ENCODE results near the gene TMEM121B.

The TMEM121B gene

DNA sequence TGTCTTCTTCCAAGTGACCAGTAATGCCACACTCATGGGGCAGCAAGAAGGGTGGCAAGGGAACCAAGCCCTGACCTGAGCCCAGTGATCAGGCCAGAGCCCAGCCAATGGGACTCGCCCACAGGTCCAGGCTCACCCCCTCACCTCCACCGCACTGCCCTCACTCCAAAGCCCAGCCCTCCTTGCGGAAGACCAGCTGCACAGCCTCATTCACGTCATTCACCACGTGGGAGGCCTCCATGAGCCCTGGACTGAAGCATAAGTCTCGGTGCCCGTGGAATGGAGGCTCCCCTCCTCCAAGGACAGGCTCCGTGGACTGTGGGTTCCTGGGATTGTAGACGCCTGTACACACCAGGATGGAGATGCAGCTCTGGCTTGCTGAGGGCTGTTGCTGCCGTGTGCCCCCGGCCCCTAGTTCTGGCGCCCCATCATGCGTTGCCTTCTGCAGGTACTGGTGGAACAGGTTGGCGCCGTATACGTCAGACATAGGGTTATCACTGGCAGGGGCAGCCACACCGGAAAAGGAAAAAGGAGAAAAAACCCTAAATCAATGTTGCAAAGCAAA is 16.8 kb upstream of the TMEM121B start:
- DNase-seq (ENCODE audit: low read depth) = no peak

DNA sequence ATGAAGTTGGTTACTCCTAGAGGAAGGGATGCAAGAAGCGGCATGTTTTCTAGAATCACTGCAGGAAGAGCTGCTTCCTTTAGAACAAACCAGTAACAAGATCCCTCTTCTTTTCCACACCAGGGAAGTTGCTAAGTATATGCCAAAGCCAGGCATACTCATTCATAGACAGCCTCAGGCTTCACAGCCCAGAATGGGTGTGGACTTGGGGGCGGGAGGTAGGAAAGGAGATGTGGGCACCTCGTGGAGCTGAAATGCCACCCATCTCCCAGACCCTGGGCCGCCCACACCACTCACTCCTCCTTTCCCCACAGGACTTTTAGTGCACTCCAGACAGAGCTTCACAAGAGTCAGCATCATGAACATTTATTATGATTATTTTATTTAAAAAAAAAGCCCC is 16.0 kb upstream of the TMEM121B start:
- no peak for DNase-seq (ENCODE audit: low read depth)

DNA sequence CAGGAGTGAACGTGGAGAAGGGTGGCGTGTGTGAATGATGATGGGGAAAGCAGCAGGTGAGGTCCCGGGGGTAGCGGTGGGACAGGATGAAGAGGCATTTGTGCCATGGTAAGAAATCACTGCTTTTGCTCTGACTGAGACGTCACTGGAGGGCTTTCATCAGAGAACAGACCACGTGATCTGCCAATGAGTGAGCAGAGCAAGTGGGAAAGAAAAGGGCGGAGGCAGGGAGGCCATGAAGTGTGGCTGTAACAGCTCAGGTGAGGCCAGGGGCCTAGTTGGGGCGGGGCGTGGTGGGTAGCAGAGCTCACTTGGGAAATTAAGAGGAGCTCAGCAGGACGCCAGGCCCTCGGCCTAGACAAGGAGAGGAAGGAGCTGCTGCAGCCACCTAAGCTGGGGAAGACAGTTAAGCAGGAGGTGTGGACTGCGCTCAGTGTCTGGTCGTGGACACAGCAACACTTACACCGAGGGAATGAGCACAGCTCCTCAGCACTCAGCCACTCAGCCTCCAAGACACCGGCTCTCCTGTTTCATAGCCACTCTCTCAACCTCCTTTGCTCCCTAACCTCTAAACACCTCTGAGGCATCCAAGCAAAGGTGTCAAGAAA is 14.1 kb upstream of the TMEM121B start:
- no peak for DNase-seq (ENCODE audit: low read depth)

DNA sequence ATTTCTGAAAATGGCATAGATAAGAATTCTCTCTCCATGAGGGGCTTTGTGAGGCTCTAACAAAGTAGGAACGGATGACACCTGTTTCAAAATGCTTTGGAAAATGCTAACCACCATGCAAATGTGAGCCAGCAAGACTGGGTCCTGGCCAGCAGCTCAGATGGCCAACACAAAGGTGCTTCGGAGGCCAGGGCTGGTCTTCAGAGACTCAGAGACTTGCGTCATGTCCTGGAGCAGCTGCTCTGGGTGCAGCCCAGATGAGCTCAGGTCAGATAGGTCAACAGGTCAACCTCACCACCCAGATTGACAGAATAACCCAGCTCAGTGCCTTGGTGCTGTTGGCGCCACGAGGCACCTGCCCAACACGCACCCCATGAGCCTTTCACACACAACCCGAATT is 12.0 kb upstream of the TMEM121B start:
- no peak for DNase-seq (ENCODE audit: low read depth)

DNA sequence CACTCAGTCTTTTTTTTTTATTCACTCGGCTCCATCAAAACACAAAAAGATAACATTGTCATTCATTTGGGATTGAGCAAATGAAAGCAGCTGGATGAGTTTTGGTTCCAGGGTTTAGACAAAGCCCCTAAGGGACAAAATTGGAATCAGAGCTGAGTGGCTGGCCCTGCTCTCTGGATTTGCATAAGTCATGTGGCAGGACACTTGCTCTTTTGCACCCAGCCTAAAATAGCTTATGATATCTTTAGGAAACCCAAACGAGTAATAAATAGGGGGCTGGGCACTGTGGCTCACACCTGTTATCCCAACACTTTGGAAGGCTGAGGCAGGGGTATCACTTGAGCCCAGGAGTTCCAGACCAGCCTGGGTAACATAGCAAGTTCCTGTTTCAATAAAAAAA is 11.0 kb upstream of the TMEM121B start:
- DNase-seq (ENCODE audit: low read depth) = no peak

DNA sequence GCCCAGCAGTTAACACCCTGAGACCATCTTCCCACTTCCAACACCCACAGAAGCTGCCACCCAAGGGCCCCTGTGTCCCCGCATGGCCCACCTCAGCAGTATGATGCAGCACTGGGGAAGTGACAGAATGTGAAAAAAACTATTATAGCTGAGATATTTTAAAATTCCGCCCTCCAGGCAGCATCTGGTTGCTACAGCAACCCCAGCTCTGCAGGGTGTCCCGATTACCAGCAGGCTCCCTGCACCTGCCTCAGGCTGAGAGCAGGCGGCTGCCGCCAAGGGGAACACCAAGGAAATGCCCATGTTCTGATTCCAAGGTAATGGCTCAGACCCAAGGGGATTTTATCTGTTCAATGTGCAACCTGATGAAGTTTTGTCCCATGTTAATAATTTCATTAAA is 10.5 kb upstream of the TMEM121B start:
- no peak for DNase-seq (ENCODE audit: low read depth)

DNA sequence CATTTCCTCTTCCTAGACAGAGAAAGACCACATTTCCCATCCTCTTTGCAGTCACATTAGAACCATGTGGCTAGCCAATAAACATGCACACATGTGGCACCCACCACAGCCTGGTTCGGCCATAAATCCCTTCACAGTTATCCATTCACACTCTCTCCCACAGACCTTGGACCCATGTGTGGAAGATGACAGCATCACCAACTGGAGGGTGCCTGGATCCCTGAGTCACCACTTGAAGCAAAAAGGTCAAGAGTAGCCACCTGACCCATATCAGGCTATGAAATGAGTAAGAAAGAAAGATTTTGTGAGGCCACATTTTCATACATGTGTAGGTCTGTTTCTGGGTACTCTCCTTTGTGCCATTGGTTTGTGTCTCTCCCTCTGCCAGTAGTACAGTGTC is 9.0 kb upstream of the TMEM121B start:
- no peak for DNase-seq (ENCODE audit: low read depth)

DNA sequence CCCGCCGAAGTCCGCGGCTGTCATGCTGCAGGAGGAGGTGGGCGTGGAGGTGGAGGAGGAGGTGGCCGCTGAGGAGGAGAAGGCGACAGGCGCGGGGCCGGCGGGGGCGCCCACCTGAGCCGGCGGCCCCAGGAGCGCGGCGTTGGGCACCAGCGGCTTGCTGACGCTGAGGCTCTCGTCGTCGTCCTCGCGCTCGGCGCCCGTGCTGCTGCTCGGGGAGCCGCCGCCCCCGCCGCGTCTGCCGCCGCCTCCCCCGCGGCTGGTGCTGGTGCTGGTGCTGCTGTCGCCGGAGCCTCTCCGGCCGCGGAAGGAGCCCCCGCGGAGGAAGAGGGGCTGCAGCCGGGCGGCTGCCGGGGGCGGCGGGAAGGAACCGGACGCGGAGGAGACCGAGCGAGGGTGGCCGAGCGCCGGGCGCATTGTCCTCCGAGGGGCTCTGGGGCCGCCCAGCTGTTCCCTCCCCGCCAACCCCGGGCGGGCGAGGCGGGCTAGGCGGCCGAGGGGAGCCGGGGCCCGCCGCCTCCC is 388 bp downstream of the TMEM121B start:
- no peak for DNase-seq (ENCODE audit: low read depth)

DNA sequence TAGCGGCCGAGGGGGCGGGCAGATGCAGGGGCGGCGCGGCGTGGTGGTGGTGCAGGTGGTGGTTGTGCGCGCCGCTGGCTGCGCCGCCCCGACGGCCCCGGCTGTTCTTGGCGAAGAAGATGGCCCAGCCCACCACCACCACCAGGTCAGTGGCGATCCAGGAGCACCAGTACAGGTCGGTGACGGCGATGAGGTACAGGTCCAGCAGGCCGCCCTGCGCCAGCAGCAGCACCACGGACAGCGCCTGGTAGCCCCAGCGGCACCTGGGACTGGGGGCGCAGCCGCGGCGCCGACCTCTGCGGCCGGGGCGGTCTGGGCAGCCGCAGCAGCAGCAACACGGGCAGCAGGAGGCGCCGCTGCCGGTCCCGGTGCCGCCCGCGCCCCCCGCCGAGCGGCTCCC is 879 bp downstream of the TMEM121B start:
- no peak for DNase-seq (ENCODE audit: low read depth)

DNA sequence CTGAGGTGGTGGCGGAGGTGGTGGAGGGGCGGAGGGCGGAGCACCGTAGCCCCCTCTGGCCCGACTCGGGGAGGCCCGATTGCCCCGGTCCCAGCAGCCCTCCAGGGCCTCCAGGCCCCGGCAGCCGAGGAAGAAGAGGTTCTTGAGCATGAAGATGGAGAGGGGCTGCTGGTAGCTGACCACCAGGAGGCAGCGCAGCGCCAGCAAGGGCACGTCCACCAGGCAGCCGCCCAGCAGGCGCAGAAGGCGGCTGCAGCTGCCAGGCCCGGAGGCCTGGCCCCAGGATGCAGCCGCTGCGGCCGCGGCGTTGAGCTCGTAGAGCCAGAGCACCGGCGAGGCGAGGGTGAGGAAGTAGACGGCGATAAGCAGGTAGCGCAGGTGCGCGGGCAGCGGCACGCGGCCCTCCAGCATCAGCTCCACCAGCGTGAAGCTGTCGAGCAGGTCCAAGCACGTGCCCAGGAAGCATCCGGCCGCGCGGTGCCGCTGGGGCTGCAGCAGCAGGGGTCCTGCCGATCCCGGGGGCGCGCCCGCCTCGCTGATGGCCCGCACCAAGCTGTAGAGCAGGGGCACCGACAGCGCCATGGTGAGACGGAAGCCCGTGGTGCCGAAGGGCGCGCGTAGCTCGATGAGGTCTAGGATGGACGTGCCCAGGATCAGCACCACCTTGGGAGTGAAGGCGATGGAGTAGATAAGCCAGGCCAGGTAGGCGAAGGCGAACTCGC is 1.5 kb downstream of the TMEM121B start:
- DNase-seq (ENCODE audit: low read depth) = no peak

DNA sequence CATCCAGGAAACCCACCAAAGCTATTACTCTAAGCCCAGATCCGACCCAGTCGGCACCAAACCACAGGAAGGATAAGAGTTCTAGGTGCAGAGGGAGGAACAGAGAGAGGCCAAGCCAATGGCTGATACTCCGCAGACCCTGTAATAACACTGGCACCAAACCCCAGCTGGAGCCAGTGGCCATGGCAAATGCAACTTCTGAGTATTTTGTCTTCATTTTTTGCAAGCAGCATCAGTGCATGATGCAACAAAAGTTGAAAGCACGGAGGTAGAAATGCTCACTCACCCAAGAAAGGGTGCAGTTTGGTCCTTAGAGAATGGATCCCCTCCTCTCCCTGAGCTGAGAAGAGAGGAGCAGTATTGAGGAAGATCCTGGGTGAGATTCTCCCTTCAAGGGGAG is 2.8 kb downstream of the TMEM121B start:
- DNase-seq (ENCODE audit: low read depth) = no peak

DNA sequence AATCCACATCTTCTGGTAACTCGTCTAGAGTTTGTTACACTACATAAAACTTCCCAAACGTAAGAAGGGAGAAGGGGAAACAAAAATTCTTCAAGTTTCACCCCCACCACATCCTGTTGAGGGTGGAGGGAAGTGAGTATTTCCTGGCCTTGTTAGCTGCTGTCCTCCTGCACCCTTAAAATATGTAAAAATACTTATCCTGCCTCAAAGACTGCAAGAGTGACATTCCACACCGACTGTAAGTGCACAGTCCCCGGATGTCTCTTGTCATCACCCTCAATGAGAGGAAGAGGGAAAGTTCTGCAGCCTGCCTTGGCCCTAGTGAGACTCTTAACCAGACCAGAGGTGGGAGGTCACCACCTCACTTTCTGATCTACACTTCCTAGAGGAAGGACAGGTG is 3.3 kb downstream of the TMEM121B start:
- no peak for DNase-seq (ENCODE audit: low read depth)

DNA sequence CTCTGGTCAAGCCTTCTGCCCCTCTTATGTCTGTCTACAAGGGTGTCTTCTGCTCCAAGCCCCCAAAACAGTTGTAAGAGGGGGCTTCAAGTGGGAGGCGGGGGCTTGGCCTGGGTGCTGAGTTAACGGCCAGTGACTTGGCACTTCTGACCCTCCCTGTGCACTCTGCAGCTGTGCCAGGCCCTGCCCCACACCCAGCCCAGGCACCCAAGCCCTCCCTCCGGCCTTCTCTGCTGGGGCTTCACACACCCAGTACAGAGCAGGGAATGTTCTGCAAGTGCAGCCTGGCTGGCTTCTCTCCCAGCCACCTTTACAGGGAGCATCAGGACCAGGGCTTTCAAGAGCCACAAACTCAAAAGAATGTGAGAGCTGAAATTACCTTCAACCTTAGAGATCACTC is 3.8 kb downstream of the TMEM121B start:
- no peak for DNase-seq (ENCODE audit: low read depth)

DNA sequence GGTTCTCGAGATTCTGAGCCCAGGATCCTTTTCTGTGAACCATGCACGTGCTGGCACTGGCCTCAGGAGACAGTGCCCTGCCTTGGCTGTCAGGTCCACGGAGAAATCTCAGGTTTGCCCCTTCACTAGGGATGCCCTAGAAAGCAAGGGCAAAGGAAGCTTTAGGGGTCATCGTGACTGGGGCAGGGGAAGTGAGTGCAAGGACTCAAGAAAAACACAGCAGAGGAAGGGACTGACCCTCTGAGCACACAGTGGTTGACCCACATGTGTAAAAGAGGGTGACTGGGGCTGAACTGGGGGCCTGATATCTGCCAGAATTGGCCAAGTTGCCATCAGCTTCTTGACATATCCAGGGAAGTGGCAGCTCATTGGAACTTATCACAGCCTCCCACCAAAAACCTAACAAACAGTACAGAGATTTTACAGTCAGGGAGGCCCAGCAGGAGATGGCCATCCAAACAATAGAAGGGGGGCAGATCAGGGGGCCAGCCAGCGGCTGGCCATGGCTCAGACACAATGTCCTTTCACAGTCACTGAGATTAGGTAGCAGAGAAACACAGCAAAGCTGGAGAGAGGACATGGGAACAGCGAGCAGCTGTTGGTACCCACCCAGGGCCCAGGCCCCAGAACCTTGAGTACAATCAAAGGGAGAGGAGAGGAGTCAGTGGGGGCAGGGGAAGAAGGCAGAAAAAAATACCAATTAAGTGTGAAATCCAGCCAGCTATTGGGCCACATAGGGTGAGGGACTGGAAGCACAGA is 4.4 kb downstream of the TMEM121B start:
- no peak for DNase-seq (ENCODE audit: low read depth)

DNA sequence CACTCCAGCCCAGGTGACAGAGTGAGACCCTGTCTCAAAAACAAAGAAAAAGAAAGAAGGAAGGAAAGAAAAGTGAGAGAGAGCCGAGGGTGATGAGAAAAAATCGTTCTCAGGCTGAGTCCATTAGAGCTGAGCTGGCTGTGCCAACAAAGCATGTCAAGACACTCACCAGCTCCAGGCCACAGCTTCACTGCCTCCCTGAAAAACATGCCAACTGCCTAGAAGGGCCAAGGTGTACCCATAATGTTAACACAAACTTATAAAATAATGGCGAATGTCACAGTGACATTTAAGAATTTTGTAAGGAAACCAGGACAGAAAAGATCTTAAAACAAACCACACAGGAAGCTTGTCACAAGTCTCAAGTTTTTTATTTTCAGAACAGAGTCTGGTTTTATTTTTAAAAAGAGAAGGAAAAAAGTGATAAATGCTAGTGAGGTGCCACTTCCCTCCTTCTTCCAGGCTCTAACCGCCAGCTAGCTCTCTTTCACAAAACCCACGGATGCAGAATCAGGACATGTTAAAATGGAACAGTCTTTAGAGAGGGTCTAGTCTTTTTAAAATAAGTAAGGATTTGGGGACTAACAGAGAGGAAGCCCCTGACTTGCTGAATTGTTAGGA is 5.1 kb downstream of the TMEM121B start:
- DNase-seq (ENCODE audit: low read depth) = no peak

DNA sequence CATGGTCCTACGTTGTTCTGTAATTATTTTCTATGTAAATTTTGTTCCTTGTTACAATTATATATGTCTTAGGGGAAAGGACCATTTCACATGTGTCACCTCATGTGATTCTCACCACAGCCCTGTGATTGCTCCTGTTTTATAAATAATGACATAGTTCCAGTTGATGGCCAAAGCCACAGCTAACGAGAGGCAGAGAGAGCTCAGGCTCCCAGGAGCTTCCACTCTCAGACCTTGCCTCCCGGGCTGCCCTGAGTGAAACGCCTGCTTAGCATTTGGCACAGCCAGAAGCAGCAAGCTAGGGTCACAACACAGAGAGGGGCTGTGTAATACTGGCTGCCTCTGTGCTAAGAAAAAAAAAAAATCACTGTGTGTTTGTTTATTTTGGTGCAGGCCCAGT is 5.9 kb downstream of the TMEM121B start:
- no peak for DNase-seq (ENCODE audit: low read depth)

DNA sequence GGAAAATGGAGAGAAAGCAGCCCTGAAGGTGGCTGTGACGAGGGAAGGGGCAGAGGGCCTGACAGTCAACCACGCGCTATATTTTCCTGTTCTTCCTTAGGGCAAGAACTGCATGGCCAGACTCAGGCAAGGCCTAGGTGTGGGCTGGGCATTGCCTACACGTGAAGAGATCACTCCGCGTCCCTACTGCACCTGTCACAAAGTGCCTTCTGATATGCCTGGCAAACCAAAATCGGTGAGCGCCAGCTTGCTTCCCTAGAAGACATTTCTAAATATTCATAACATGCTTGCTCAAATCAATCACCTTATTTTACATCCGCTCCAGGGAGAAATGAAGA is 6.3 kb downstream of the TMEM121B start:
- no peak for DNase-seq (ENCODE audit: low read depth)

DNA sequence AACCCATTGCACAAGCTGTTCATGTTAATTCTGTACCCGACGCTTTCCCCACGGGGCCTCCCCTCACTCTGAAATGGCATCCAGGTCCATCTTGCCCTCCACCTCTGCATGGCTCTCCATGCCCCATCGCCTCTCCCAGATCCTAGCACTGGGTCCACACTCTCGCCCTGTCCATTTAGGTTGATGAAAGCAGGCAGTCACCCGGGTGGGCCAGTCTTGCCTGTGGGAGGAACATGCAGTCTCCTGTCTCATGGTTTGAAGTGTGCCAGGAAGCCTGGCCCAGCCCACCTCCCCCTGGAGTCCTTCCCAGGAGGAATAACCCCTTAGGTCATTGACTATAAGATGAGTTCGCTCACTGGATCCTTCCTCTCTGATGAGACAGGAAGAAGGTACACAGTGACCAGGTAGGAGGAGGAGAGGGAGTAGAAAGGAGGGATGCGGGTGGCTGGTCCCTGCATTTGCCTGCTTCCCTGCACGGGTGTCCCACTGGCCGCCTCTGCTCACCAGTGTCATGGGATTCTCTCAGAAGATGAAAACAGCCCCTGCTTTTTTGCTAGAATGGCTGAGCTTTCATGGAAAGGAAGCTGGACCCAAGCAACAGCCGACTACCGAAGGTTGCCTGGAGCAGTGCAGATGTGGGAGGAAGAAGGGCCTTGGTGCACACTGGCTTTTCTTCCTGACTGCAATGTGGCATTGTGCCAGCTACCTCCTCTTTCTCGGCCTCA is 6.8 kb downstream of the TMEM121B start:
- DNase-seq (ENCODE audit: low read depth) = no peak

DNA sequence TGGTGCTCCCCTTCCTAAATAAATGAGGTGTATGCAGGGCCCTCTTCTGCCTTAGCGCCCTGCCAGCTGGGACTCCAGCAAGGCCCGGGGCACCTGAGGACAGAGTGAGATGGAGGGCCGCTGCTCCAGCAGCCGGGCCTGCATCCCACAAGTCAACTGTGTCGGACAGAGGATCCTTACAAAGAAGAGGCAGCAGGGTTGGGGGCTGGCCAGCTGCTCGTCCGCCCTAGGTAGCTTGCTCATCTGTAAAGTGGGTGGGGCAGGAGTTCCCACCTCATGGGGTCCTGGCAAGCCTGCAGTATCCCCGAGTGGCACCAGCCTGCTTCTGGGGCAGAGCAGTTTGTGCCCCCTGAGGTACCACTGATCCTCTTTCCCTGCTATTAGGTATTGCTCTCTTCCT is 7.6 kb downstream of the TMEM121B start:
- DNase-seq (ENCODE audit: low read depth) = no peak

DNA sequence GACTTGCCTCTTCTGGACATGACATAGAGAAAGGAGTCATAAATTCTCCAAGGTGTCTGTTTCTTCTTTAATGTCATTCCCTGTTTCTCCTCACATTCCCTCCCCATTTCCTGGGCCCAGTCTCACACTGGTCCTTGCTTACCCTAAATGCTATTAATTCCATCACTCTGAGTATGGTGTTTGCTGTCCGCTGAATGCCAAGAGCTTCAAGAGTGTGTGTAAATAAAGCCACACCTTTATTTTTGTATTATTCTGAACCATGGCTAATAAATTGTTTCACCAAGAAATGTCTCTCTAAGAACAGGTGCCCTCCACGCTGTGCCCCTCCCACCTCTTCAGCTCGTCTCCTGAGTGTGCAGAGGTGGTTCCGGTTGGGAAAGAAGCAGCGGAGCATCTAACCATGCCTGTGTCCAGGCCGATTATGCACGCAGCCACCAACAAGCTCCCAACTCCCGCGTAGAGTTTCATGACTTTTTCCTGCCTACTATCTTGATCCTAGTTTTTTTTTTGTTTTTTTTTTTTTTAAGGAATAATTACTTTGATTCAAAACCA is 8.6 kb downstream of the TMEM121B start:
- no peak for DNase-seq (ENCODE audit: low read depth)

DNA sequence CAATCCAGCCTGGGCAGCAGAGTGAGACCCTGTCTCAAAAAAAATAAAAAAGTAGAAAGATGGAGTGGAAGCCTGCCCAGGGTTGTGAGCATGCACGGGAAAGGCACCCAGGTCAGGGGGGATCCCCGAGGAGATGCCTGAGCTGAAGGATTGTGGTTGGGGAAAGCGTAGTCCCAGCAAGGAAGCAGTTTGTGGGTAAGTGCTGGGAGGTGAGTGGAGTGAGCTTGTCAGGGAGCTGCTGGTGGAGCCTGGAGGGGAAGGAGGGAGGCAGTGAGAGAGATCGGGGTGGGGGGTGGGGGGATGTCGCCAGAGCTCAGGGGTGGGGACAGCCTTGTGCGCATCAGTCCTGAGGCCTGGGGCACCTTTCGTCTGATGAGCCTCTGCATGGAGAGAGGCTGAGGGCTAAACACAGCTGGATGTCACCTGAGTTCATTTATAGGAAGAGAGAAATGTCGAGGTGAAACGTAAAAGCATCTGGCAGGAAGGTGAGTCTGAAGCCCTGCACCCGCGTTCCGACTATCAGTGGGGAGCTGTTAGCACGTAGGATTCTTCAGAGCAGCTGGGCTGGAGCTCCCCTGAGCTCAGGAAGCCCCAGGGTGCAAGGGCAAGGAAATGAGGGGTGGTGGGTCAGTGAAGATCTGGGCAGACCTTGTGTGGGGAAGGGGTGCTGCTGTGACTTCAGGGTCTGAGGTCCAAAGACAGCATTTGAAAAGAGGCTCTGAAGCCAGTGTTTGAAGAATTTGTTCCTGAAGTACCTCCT is 10.2 kb downstream of the TMEM121B start:
- no peak for DNase-seq (ENCODE audit: low read depth)

Measured in CMK (cell line).